HepG2 (cell line): Measurements from ENCODE around the gene NSFL1C. TPM values are rescaled to one million over a fixed set of nuclear protein-coding genes. Genes with fewer than 3 reads are reported as not detected.
A peak's percentile ranks its signal among the peaks of the same experiment; 100 is the strongest.

Experiments
- AGO2 ChIP-seq: fragments of 200-400 bp; formaldehyde crosslinking; optimal IDR thresholded peaks from 2 replicates; pipeline ENCODE3; 2017; ENCODE audit warnings: mild to moderate bottlenecking, low read depth, low read length, moderate library complexity
- BORCS8-MEF2B ChIP-seq: sonication (generic); formaldehyde crosslinking; IDR thresholded peaks from 2 replicates; pipeline ENCODE4 v1.8.0; 2022; ENCODE audit warnings: mild to moderate bottlenecking, missing genetic modification reagents
- CHD2 ChIP-seq: IDR thresholded peaks from 2 replicates; pipeline ENCODE4 v1.6.1; 2011; ENCODE audit warnings: low read depth, low read length, improper control_type of control experiment
- HIVEP1 ChIP-seq: sonication (generic); formaldehyde crosslinking; IDR thresholded peaks from 2 replicates; pipeline ENCODE4 v1.4.0; 2020; ENCODE audit warnings: mild to moderate bottlenecking, missing genetic modification reagents
- HOXA7 ChIP-seq: sonication (generic); formaldehyde crosslinking; IDR thresholded peaks from 2 replicates; pipeline ENCODE4 v1.8.1; 2022; ENCODE audit warnings: mild to moderate bottlenecking, missing genetic modification reagents, moderate library complexity
- KDM5A ChIP-seq: fragments of 200-600 bp; sonication (generic); IDR thresholded peaks from 2 replicates; pipeline ENCODE4 v1.7.0; 2018; ENCODE audit warnings: antibody characterized with exemption, mild to moderate bottlenecking, low read length, borderline replicate concordance
- NR2F1 ChIP-seq, 2 experiments: fragments of 450-650 bp in 1 of 2; formaldehyde crosslinking in 1 of 2; IDR thresholded peaks; 2 replicates each; pipeline versions ENCODE4 v1.5.0 to v1.6.1; 2016 to 2020; ENCODE audit warnings: mild to moderate bottlenecking in 1 of 2, missing compliant biosample characterization in 1 of 2, missing genetic modification reagents in 1 of 2, moderate library complexity in 1 of 2
- PHF20 ChIP-seq: sonication (generic); formaldehyde crosslinking; IDR thresholded peaks from 2 replicates; pipeline ENCODE4 v1.5.0; 2020; ENCODE audit warnings: mild to moderate bottlenecking, missing genetic modification reagents
- PPARG ChIP-seq: conservative IDR thresholded peaks from 2 replicates; pipeline ENCODE4 v1.6.1; 2016; ENCODE audit warnings: missing biosample characterization, missing genetic modification reagents
- SIX1 ChIP-seq: sonication (generic); formaldehyde crosslinking; IDR thresholded peaks from 2 replicates; pipeline ENCODE4 v1.4.0; 2020; ENCODE audit warnings: missing genetic modification reagents, borderline replicate concordance
- SRF ChIP-seq: IDR thresholded peaks from 2 replicates; pipeline ENCODE4 v1.6.1; 2011; ENCODE audit warnings: mild to moderate bottlenecking, low read depth, low read length, moderate library complexity
- ZFP36 ChIP-seq: fragments of 150-350 bp; IDR thresholded peaks from 2 replicates; pipeline ENCODE4 v1.6.1; 2018; ENCODE audit warnings: borderline replicate concordance, low read length, low read depth; ENCODE audit not compliant: partially characterized antibody
- ZNF136 ChIP-seq: sonication (generic); formaldehyde crosslinking; IDR thresholded peaks from 2 replicates; pipeline ENCODE4 v1.8.1; 2022; ENCODE audit warnings: low read depth, mild to moderate bottlenecking, moderate library complexity, missing genetic modification reagents
- ZNF207 ChIP-seq: fragments of 450-650 bp; IDR thresholded peaks from 2 replicates; pipeline ENCODE4 v1.6.1; 2016; ENCODE audit warnings: antibody characterized with exemption, borderline replicate concordance
- ZNF33B ChIP-seq: sonication (generic); formaldehyde crosslinking; IDR thresholded peaks from 2 replicates; pipeline ENCODE4 v1.5.1; 2020; ENCODE audit warnings: mild to moderate bottlenecking, missing genetic modification reagents
- ZNF567 ChIP-seq: sonication (generic); formaldehyde crosslinking; IDR thresholded peaks from 2 replicates; pipeline ENCODE4 v1.8.1; 2023; ENCODE audit warnings: mild to moderate bottlenecking, missing genetic modification reagents, borderline replicate concordance
- ZNF569 ChIP-seq: sonication (generic); formaldehyde crosslinking; IDR thresholded peaks from 2 replicates; pipeline ENCODE4 v1.5.0; 2020; ENCODE audit warnings: mild to moderate bottlenecking, missing genetic modification reagents, moderate library complexity, borderline replicate concordance
- ZNF674 ChIP-seq: sonication (generic); formaldehyde crosslinking; IDR thresholded peaks from 2 replicates; pipeline ENCODE4 v1.5.0; 2020; ENCODE audit warnings: low read depth, mild to moderate bottlenecking, missing genetic modification reagents
- ZNF747 ChIP-seq: sonication (generic); formaldehyde crosslinking; IDR thresholded peaks from 2 replicates; pipeline ENCODE4 v1.8.1; 2023; ENCODE audit warnings: missing genetic modification reagents, mild to moderate bottlenecking, borderline replicate concordance
- ZNF772 ChIP-seq: sonication (generic); formaldehyde crosslinking; IDR thresholded peaks from 2 replicates; pipeline ENCODE4 v1.5.0; 2020; ENCODE audit warnings: mild to moderate bottlenecking, missing genetic modification reagents
- ZNF839 ChIP-seq: sonication (generic); formaldehyde crosslinking; IDR thresholded peaks from 2 replicates; pipeline ENCODE4 v1.4.0; 2020; ENCODE audit warnings: missing genetic modification reagents, mild to moderate bottlenecking, borderline replicate concordance
- ZSCAN25 ChIP-seq: sonication (generic); formaldehyde crosslinking; IDR thresholded peaks from 2 replicates; pipeline ENCODE4 v1.8.0; 2022; ENCODE audit warnings: mild to moderate bottlenecking, missing genetic modification reagents
- polyA plus RNA-seq, 8 experiments: library from polyadenylated mRNA; depleted of rRNA in 3 of 8; stranded (reverse) in 7 of 8; unstranded in 1 of 8; fragments of >200 nt; fragmentation: Illumina TruSeq in 4 of 8; extraction: Trizol in 4 of 8; gene quantifications; 2 replicates each; pipeline versions ENCODE4 v1.2.1 to v1.2.3, GENCODE V29; 2011 to 2016; ENCODE audit warnings: low read depth in 4 of 8, missing spikeins in 1 of 8, mixed read lengths in 1 of 8; ENCODE audit not compliant: insufficient read depth in 1 of 8
- total RNA-seq, 5 experiments: library from RNA; depleted of rRNA; stranded (reverse); fragments of >200 nt; fragmentation: Illumina TruSeq; extraction: Trizol; gene quantifications; 2 replicates each; pipeline ENCODE4 v1.2.3, GENCODE V29; 2016; ENCODE audit warnings: low read depth in 1 of 5
- TF ChIP-seq, protein P1 (sequence below): sonication (generic); formaldehyde crosslinking; IDR thresholded peaks from 2 replicates; pipeline ENCODE4 v1.4.0; 2020; ENCODE audit warnings: missing genetic modification reagents, borderline replicate concordance
- TF ChIP-seq, protein P2 (sequence below): sonication (generic); formaldehyde crosslinking; IDR thresholded peaks from 2 replicates; pipeline ENCODE4 v1.5.1; 2020; ENCODE audit warnings: mild to moderate bottlenecking, missing genetic modification reagents

Gene NSFL1C
- total and polyA plus RNA-seq, 2 of the 13 experiments (the other 11 are each of a cell fraction or from before 2014, with no cell fraction given), result 22.9 to 62.7 TPM

DNA sequence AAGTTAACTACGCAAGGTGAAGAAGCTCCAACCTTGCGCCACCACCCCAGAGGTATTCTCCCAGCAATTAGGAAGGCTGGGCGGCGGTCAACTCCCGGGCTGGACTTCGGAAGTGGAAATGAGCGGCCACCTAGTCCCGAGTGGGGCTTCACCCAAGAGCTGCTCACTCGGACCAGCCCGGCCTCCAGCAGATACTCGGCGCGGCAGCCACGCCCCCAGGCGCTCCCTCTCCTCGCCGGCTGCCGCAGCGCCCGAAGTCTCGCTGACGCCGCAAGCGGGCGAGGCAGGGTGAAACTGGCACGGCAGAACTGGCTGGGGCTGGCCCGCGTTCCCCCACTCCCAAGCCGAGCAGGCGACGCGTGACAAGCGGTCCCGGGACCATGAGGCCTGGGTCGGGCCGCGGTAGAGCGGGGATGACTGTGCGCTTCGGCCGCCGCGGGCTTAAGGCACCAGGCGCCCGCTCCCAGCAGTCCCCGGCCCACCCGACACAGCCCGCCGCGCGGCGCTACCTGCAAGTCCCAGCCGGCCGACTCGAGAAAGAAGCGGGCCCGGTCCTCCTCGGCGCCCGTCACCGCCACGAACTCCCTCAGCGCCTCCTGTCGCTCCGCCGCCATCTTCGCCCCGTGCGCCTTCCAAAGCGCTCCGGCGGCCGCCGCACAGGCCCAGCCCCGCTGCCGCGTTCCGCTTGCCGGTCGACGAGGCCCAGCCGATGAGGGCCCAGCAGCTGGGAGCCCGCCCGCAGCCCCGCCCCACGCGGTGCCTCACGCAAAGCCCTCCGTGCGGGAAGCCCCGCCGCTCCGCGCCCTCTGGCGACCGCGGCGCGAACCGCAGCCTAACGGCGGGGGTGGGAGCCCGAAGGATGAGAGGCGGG is at the start of gene NSFL1C (continued):
- peak; percentile 96 for TF ChIP-seq BORCS8-MEF2B (CRISPR knock-in tag)
- TF ChIP-seq ZNF772 (CRISPR knock-in tag), result peak; percentile 96; the same call in 1 of the 2 replicates
- TF ChIP-seq ZNF136, result no peak
- TF ChIP-seq PHF20 (CRISPR knock-in tag), result peak; percentile 97
- TF ChIP-seq CHD2, result peak; percentile 61; the same call in 1 of the 2 replicates
- peak; percentile 94 for TF ChIP-seq AGO2
- TF ChIP-seq, protein P1, sequence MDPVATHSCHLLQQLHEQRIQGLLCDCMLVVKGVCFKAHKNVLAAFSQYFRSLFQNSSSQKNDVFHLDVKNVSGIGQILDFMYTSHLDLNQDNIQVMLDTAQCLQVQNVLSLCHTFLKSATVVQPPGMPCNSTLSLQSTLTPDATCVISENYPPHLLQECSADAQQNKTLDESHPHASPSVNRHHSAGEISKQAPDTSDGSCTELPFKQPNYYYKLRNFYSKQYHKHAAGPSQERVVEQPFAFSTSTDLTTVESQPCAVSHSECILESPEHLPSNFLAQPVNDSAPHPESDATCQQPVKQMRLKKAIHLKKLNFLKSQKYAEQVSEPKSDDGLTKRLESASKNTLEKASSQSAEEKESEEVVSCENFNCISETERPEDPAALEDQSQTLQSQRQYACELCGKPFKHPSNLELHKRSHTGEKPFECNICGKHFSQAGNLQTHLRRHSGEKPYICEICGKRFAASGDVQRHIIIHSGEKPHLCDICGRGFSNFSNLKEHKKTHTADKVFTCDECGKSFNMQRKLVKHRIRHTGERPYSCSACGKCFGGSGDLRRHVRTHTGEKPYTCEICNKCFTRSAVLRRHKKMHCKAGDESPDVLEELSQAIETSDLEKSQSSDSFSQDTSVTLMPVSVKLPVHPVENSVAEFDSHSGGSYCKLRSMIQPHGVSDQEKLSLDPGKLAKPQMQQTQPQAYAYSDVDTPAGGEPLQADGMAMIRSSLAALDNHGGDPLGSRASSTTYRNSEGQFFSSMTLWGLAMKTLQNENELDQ (CRISPR knock-in tag), result no peak
- peak; percentile 97; the same call in 1 of the 2 replicates for TF ChIP-seq ZNF33B (CRISPR knock-in tag)
- TF ChIP-seq ZNF674 (CRISPR knock-in tag), result peak; percentile 98; the same call in 1 of the 2 replicates
- TF ChIP-seq ZNF569, result peak; percentile 86; the same call in 1 of the 2 replicates
- TF ChIP-seq, protein P2, sequence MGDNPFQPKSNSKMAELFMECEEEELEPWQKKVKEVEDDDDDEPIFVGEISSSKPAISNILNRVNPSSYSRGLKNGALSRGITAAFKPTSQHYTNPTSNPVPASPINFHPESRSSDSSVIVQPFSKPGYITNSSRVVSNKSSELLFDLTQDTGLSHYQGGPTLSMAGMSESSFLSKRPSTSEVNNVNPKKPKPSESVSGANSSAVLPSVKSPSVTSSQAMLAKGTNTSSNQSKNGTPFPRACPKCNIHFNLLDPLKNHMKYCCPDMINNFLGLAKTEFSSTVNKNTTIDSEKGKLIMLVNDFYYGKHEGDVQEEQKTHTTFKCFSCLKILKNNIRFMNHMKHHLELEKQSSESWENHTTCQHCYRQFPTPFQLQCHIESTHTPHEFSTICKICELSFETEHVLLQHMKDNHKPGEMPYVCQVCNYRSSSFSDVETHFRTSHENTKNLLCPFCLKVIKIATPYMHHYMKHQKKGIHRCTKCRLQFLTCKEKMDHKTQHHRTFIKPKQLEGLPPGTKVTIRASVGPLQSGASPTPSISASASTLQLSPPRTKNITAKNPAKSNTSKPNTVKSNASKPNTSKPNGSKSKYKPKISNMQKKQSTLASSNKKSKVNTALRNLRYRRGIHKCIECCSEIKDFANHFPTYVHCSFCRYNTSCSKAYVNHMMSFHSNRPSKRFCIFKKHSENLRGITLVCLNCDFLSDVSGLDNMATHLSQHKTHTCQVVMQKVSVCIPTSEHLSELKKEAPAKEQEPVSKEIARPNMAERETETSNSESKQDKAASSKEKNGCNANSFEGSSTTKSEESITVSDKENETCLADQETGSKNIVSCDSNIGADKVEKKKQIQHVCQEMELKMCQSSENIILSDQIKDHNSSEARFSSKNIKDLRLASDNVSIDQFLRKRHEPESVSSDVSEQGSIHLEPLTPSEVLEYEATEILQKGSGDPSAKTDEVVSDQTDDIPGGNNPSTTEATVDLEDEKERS, result peak; percentile 69
- peak; percentile 34; the same call in 1 of the 2 replicates for TF ChIP-seq PPARG (CRISPR knock-in tag)
- no peak for TF ChIP-seq SIX1 (CRISPR knock-in tag)
- peak; percentile 89; the same call in 1 of the 2 replicates for TF ChIP-seq ZNF567 (CRISPR knock-in tag)
- TF ChIP-seq ZNF747 (CRISPR knock-in tag), result peak; percentile 88; the same call in 1 of the 2 replicates
- TF ChIP-seq ZNF207, result no peak
- peak; percentile 38; the same call in 1 of the 2 replicates for TF ChIP-seq SRF
- TF ChIP-seq ZNF839 (CRISPR knock-in tag), result peak; percentile 87
- TF ChIP-seq ZSCAN25 (CRISPR knock-in tag), result peak; percentile 91
- no peak for TF ChIP-seq HOXA7 (CRISPR knock-in tag)
- peak; percentile 74; the same call in 1 of the 2 replicates for TF ChIP-seq HIVEP1 (CRISPR knock-in tag)
- TF ChIP-seq NR2F1 (CRISPR knock-in tag; IDR thresholded peaks at IDR 0.05), result no peak; a peak in 1 of 4 replicates
- TF ChIP-seq ZFP36, result peak; percentile 58
- peak; percentile 99 for TF ChIP-seq KDM5A
